Left kidney (tissue), 8 donors: ENCODE measurements around the gene CTXN3. TPM values are rescaled to one million over a fixed set of nuclear protein-coding genes. Genes with fewer than 3 reads are reported as not detected.

Experiments
- DNase-seq: peaks from one replicate; pipeline ENCODE4 v3.0.0-alpha.2; 2013
- long read RNA-seq, 8 donors: transcript quantifications; one replicate each; lab custom pipeline, GENCODE V29; 2026
- polyA plus RNA-seq: library from polyadenylated mRNA; unstranded; fragments of 120-200 nt; gene quantifications from one replicate; pipeline ENCODE4 v1.2.1, GENCODE V29; 2013; ENCODE audit not compliant: insufficient read length

The CTXN3 gene
- not detected for polyA plus RNA-seq
- long read RNA-seq, donor 1: 0 reads
- long read RNA-seq, donor 2: 0 reads
- long read RNA-seq, donor 3: 0 reads
- long read RNA-seq, donor 4: 0 reads
- long read RNA-seq, donor 5: 0 reads
- long read RNA-seq, donor 6: 0 reads
- long read RNA-seq, donor 7: 0 reads
- long read RNA-seq, donor 8: 0 reads

GRCh38 chr5:127649018-127649439, at the start of gene CTXN3:
Gene CTXN3 (plus strand): TSS chr5:127649082. CDS start chr5:127657522, 8,440 bp downstream.
- DNase-seq: peak; percentile 18

GRCh38 chr5:127599320-127599719, 49.6 kb upstream of the CTXN3 start:
- no peak for DNase-seq

DNA sequence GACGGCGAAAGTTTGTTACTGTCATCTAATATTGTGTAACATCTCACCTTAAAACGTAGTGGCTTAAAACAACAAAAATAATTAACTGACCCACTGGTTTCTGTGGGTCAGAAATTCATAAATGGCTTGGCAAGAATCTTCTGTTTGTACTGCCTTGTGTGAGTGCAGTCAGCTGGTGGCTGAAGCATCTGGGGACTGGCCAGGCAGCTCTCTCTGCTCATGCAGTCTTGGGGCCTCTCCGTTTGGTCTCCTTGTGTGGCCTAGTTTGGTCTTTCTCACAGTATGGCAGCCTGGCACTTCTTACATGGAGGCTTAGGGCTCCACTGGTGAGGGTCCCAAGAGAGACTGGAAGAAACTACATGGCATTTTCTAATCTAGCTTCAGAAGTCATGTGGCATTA, 49.0 kb upstream of the CTXN3 start:
- no peak for DNase-seq

GRCh38 chr5:127601111-127601510, 47.8 kb upstream of the CTXN3 start:
- DNase-seq: no peak

GRCh38 chr5:127601601-127602000, 47.3 kb upstream of the CTXN3 start:
- no peak for DNase-seq

- no peak for DNase-seq
These were observed 46.4 kb upstream of the CTXN3 start for GRCh38 chr5:127602481-127602880.

DNA sequence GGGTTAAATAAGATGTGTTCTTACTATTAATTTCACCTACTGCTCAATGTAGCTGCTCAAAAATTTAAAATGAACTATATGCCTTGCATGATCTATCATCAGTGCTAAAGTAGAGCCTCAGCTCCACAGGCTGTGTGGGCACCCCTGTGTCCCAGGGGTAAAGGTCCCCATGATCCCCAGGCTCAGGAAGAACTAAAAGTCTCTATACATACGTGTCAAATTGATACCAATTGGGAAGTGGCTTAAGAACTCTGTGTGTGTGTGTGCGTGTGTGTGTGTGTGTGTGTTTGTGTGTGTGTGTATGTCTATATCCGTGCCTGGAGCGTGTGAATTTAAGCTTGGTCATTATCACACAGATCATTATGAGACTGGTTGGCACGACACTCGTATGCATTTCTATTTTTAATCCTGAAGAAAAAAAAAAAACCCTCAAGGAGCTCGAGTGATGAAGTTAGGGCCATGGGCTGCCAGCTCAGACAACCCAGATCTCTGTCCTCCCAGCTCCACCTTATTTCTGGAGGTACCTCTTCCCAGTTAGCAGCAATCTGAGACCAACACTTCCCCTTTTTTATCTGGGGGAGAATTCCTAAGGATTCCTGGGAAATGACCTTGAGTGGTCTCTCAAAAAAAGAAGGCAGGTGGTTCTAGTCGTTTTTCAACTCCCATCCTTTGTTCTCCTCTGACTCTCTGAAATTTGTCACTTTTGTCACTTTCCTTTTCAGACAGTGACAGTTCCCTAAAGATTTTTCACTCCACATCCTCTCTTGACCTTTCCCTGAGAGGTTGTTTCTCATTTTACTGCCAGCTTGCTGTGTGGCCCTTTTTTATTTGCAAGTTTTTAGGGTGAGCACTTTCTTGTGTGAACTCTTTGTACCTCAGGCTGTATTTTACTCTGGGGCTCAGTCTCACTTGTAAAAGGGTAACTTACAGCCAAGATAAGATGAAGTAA, 45.7 kb upstream of the CTXN3 start:
- no peak for DNase-seq

GRCh38 chr5:127608077-127608660, 40.7 kb upstream of the CTXN3 start:
- DNase-seq: no peak

GRCh38 chr5:127609011-127609410, 39.9 kb upstream of the CTXN3 start:
- no peak for DNase-seq

DNA sequence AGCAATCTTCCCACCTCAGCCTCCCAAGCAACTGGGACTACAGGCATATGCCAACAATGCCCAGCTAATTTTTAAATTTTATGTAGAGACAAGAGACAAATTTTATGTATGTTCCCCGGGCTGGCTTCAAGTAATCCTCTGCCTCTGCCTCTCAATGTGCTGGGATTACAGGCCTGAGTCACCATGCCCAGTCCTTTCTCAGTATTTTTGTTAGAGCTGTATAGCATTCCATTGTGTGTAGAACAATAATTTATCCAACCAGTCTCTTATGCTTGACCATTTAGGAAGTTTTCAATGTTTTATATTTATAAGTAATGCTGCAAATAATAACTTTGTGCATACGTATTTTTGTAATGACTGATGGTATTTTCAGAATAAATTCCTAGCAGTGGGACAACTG, 38.9 kb upstream of the CTXN3 start:
- DNase-seq: no peak

DNA sequence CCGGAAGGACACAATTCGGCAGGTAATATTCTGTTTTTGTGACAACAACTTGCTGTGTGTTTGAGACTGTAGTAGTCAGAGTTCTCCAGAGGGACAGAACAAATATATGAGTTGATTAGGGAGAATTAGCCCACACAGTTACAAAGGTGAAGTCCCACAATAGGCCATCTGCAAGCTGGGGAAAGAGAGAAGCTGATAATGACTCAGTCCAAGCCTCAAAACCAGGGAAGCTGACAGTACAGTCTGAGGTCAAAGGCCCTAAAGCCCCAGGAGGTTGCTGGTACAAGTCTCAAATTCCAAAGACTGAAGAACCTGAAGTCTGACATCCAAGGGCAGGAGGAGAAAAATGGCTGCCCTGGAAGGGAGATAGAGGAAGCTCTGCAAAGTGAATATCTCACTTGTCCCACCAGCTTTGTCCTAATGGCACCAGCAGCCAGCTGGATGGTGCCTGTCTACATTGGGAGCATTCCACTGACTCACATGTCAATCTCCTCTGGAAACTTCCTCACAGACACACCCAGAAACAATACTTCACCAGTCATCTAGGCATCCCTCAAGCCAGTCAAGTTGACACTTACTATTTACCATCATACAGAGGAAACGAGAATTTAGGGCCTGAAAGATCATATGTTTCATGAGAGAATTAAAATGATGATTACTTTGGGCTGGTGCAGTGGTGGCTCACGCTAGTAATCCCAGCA, 36.3 kb upstream of the CTXN3 start:
- DNase-seq: no peak

DNA sequence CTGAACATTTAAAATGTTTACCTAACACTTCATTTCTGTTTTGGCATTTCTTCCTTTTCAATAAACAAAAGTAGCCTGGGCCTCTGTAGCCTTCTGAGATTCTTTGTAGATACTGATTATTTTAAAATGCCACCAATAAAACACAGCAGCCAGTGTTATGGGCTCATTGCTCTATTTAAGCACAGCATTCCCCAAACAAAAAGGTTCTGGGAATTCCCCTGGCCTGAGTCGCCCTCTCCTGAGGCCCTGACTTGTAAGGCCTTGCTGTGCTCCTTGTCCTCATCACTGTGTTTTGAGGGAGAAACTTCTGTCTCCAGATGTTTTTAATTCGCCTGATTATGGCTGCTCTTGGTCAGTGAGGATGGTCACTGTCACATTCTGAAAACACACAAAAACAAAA, 33.0 kb upstream of the CTXN3 start:
- no peak for DNase-seq

DNA sequence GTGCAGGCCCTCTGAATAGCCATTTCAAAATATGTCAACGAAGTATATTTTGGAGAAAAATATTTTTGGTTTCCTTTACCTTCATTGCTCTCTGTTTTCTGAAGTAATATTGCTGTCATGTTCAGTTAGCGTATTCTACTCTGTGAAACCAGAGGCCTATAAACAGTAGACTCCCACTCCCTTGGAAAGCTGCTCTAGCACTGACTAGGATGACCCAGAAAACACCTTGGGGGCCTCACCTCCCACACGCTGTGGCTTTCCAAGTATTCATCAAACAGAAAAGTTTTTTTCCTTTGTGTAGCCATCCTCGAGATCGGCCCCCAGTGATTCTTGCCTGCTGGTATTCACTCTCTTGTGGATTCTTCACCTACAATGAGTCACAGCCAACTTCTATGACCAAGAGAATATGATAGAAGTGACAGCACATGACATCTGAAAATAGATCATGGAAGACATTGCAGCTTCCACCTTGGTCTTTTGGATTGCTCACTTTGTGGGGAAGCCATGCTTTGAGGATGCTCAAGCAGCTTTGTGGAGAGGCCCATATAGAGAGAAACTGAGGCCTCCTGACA, 28.9 kb upstream of the CTXN3 start:
- no peak for DNase-seq

DNA sequence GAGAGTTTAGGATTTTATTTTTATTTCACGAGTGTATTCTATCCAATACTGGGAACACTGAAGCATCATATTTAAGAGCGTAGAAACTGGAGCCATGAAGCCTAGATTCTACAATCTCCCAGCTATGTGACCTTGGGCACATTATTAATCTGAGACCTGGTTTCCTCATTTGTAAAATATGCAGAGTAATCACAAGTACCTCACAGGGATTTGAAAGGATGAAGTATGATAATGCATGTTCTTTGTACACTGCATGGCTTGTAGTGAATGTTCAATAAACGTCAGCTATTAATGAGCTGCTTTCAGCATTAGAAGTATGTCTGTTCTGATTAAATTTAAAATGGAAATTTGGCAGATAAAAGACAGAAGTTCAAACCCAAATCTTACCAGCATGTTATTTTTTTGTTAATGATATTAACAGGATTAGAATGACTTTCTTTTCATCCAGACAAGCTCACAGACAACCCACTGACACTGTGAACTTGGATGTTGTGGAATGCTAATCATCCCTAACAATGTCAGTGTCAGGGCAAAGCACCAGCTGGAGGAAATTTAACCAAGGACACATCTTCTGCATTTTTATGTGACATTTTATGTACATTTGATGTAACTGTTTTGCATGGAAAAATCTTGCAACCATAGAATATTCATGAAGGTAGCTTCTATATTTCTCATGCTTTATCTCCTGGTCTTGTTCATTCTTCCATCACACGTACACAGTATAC, 27.1 kb upstream of the CTXN3 start:
- no peak for DNase-seq

DNA sequence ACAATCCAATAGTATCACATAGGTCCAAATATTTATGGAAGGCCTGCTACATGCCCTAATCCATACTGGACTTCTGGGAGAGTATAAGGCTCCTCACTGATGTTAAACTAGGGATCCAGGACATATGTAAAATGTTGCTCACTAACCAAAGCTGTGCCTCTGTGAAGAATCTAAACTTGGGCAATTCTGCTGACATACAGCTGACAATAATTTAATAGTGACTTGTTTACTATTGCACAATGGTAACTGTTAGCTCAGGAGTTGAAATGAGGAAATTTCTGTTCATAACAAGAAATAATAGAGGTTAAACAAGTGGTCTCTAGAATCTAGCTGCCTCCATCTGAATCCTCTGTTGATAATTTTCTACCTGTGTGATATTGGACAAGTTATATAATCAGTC, 14.9 kb upstream of the CTXN3 start:
- no peak for DNase-seq

DNA sequence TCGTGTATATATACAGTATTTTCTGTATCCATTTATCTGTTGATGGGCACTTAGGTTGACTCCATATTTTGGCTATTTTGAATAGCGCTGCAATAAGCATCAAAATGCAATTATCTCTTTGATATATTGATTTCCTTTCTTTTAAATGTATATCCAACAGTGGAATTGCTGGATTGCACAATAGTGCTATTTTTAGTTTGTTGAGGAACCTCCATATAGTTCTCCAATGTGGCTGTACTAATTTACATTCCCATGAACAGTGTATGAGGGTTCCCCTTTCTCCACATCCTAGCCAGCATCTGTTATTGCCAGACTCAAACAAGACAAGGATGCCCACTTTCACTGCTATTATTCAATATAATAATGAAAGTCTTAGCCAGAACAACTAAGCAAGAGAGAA, 9.1 kb upstream of the CTXN3 start:
- DNase-seq: no peak

DNA sequence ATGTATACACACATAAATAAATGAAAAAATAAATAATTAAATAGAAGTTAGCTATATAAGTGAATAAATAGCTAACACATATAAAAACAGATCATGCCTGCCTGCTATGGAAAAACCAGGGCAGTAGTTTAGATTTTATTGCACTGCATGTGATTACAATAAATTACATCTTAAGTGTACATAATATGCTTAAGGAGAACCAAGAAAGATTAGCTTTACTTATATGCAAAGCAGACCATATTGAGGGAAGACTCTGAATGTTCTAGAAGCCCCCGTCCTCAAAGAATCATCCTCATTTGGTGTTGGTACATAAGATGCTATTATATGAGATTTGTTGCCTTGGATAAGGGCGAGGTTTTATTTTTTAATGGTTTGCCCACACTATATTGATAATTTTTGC, 5.9 kb upstream of the CTXN3 start:
- no peak for DNase-seq

DNA sequence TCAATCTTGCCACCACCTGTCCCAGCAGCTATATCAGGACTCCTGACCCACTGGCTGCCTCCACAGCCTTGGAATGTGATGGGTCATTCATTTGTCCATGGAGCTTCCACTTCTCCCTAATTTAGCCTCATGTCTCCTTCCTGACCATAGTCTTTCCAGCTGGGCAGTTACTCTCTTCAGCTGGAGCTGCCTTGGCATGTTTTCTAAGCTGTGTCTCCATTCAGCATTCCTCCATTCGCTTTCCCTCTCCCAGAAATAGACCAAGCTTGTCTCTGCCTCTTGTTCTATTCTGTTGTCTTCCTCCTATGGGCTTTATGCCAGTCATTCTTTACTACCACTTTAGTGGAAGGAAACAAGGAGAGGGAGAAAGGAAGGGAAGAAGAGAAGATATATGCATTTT, 5.3 kb upstream of the CTXN3 start:
- no peak for DNase-seq

DNA sequence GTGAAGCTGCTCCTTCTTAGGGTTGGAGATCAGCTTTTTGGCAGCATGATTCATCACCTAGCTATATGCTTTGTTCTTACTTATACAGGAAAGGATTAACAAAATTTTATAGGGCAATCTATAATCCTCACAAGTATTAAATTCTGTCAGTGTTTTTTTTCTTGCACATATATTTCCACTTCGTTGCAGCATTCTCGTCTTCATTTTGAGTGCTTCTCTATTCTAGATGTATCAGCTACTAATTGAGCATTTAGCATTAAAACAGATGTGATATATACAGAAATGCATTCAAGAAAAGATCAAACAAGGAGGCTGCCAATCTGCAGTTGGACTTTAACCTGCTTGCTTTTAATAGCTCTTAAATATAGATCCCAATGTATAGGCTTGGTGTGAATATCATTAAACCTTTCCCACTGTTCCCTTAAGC, 3.6 kb upstream of the CTXN3 start:
- DNase-seq: no peak

DNA sequence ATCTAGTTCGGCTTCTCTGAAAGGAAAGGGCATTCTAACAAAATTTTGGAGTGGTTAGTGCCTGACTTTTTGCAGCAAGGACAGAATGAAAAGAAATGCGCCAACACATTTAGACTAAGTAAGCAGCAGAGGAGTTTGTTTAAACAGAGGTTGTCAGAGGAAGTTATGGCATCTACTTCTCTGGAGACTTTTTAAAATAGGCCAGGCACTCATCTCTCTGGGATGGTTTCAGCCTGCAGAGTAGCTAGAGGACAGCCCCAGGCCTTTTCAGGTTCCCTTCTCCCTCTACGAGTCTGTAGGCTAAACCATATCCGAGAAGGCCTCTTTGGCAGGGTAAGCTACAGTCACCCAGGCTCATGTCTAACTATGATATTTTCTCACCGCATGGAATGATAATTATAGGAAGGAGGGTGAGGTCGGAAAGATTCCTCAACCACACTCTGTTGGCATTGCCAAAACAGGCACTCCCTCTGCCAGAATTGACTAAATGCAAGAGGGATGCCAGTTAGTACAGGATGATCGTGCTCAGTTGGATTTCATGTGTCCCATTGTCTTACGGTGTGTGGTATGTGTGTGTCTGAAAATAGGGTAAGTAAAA, 1.4 kb upstream of the CTXN3 start:
- no peak for DNase-seq

- DNase-seq: peak; percentile 20
These were observed 1.1 kb downstream of the CTXN3 start for GRCh38 chr5:127650022-127650421.
